HCT116 (cell line): ENCODE measurements around the gene NOS2. TPM values are rescaled to one million over a fixed set of nuclear protein-coding genes. Genes with fewer than 3 reads are reported as not detected.
"Not testable (repeated sequence)": the region's sequence is repeated elsewhere in the genome, so short reads cannot be mapped to it uniquely, and the experiment has no call there.

Experiments
- ATAC-seq: fragments of 200-7000 bp; cut with Tn5 transposase; 2 replicates; pipeline ENCODE4 v1.9.1; 2020; ENCODE audit warnings: mild to moderate bottlenecking, moderate library complexity
- BruUV-seq: library from RNA; stranded (reverse); fragments of 400-500 nt; replicated peaks from 2 replicates; lab custom pipeline; 2021; lab: Mats Ljungman, UMichigan
- CTCF ChIA-PET: fragments of 300-600 bp; sonication (Branson Sonifier 250); formaldehyde crosslinking; loops from one replicate; lab custom pipeline; 2021; ENCODE audit warnings: antibody characterized with exemption; lab: Charles Lee
- POLR2A ChIA-PET: fragments of 300-600, 350-600 bp; sonication (Branson Sonifier 250); formaldehyde crosslinking; loops from one replicate; lab custom pipeline; 2021; ENCODE audit warnings: antibody characterized with exemption; lab: Charles Lee
- RAD21 ChIA-PET, 2 experiments: fragments of 300-600 bp; sonication (Branson Sonifier 250); formaldehyde crosslinking; loops; one replicate each; lab custom pipeline; 2023; ENCODE audit warnings: low total read pairs in 2 of 2; ENCODE audit not compliant: uncharacterized antibody in 2 of 2, unreplicated experiment in 2 of 2, low non-redundant PET in 1 of 2; lab: Charles Lee
- DNase-seq: peaks from one replicate; pipeline ENCODE4 v3.0.0-alpha.2; 2010; ENCODE audit warnings: low read depth, low spot score
- H2AFZ ChIP-seq: fragments of 200-600 bp; shearing (Covaris generic), sonication (generic); 2 replicates; pipeline ENCODE4 v1.6.1; 2017; ENCODE audit warnings: low read depth, mixed run types, mixed read lengths, antibody characterized with exemption, low read length; ENCODE audit not compliant: poor library complexity, severe bottlenecking
- H3K27ac ChIP-seq: 2 replicates; pipeline ENCODE4 v1.5.1; 2012; ENCODE audit warnings: low read depth, low read length
- H3K27me3 ChIP-seq: fragments of 200-600 bp; sonication (generic); 2 replicates; pipeline ENCODE4 v1.6.1; 2016; ENCODE audit warnings: mixed run types, low read length, mixed read lengths; ENCODE audit not compliant: insufficient read depth
- H3K36me3 ChIP-seq, 2 experiments: fragments of 200-500 bp in 1 of 2; fragments of 200-600 bp in 1 of 2; sonication (Bioruptor generic) in 1 of 2; sonication (generic) in 1 of 2; 2 replicates each; pipeline versions ENCODE4 v1.5.1 to v1.6.1; 2014 to 2016; ENCODE audit warnings: low read length in 2 of 2, inconsistent platforms in 1 of 2, mixed read lengths in 1 of 2, mixed run types in 1 of 2; ENCODE audit not compliant: insufficient read depth in 2 of 2, control insufficient read depth in 1 of 2
- H3K4me1 ChIP-seq, 2 experiments: fragments of 200-600 bp in 1 of 2; sonication (generic) in 1 of 2; 2 replicates each; pipeline versions ENCODE4 v1.5.1 to v1.6.1; 2012 to 2017; ENCODE audit warnings: low read length in 2 of 2, inconsistent platforms in 1 of 2, mild to moderate bottlenecking in 1 of 2, mixed read lengths in 1 of 2, mixed run types in 1 of 2, moderate library complexity in 1 of 2; ENCODE audit not compliant: insufficient read depth in 2 of 2, control insufficient read depth in 1 of 2
- H3K4me2 ChIP-seq: fragments of 200-600 bp; sonication (generic); 2 replicates; pipeline ENCODE4 v1.6.1; 2017; ENCODE audit warnings: mixed run types, low read length, mixed read lengths
- H3K4me3 ChIP-seq, 2 experiments: fragments of 200-600 bp in 1 of 2; sonication (generic) in 1 of 2; replicated peaks in 1 of 2; 2 replicates each; pipeline ENCODE4 v1.5.1; 2011 to 2016; ENCODE audit warnings: low read length in 2 of 2, control low read depth in 1 of 2, low read depth in 1 of 2, mild to moderate bottlenecking in 1 of 2, mixed read lengths in 1 of 2, mixed run types in 1 of 2
- H3K79me2 ChIP-seq: fragments of 200-600 bp; sonication (generic); 2 replicates; pipeline ENCODE4 v1.6.1; 2017; ENCODE audit warnings: mild to moderate bottlenecking, mixed run types, low read length, moderate library complexity, mixed read lengths; ENCODE audit not compliant: insufficient read depth
- H3K9ac ChIP-seq: fragments of 200-600 bp; sonication (generic); 2 replicates; pipeline ENCODE4 v1.6.1; 2016; ENCODE audit warnings: low read length, mixed read lengths
- H3K9me2 ChIP-seq: fragments of 200-600 bp; sonication (generic), shearing (Covaris generic); 2 replicates; pipeline ENCODE4 v1.6.1; 2017; ENCODE audit warnings: mixed run types, mild to moderate bottlenecking, moderate library complexity; ENCODE audit not compliant: insufficient read depth
- H3K9me3 ChIP-seq, 2 experiments: fragments of 200-500 bp in 1 of 2; fragments of 200-600 bp in 1 of 2; sonication (Bioruptor generic) in 1 of 2; sonication (generic) in 1 of 2; 2 replicates each; pipeline ENCODE4 v1.6.1; 2014 to 2017; ENCODE audit warnings: low read length in 2 of 2, mixed read lengths in 2 of 2, inconsistent platforms in 1 of 2, low read depth in 1 of 2, mild to moderate bottlenecking in 1 of 2, mixed run types in 1 of 2, moderate library complexity in 1 of 2; ENCODE audit not compliant: control insufficient read depth in 1 of 2, insufficient read depth in 1 of 2
- H4K20me1 ChIP-seq: fragments of 200-600 bp; sonication (generic), shearing (Covaris generic); 2 replicates; pipeline ENCODE4 v1.6.1; 2017; ENCODE audit warnings: mixed run types, mild to moderate bottlenecking, moderate library complexity; ENCODE audit not compliant: insufficient read depth
- intact Hi-C: fragments of 100-400 bp; cut with micrococcal nuclease; formaldehyde crosslinking; loops from 2 replicates; pipeline ENCODE4 v1.10.0; 2022
- total RNA-seq: library from RNA; stranded (reverse); gene quantifications from one replicate; pipeline ENCODE4 v1.2.1, GENCODE V29; 2021; ENCODE audit not compliant: unreplicated experiment

Gene NOS2
- total RNA-seq, 1 experiment from 2014 or later: 0.07 TPM

GRCh38 chr17:27746320-27746719, 54.0 kb downstream of the NOS2 start:
- H3K4me3 ChIP-seq, H3K36me3 ChIP-seq, BruUV-seq, H3K27ac ChIP-seq, H3K4me1 ChIP-seq, H3K4me2 ChIP-seq, RAD21 ChIA-PET, DNase-seq, ATAC-seq, H3K9me3 ChIP-seq, H3K9me2 ChIP-seq, H2AFZ ChIP-seq, H4K20me1 ChIP-seq, H3K79me2 ChIP-seq, H3K27me3 ChIP-seq, H3K9ac ChIP-seq, POLR2A ChIA-PET, CTCF ChIA-PET: not testable (repeated sequence)
- intact Hi-C loops: loop anchor here (10.0 kb wide), 1 partner anchor 62 kb away; no protein-coding TSS in a partner anchor

GRCh38 chr17:27745207-27745830, 55.0 kb downstream of the NOS2 start:
- H3K9me3 ChIP-seq, H3K9me2 ChIP-seq, DNase-seq, H3K4me1 ChIP-seq, CTCF ChIA-PET, H3K27ac ChIP-seq, BruUV-seq, H4K20me1 ChIP-seq, H3K9ac ChIP-seq, ATAC-seq, H3K4me2 ChIP-seq, H3K27me3 ChIP-seq, RAD21 ChIA-PET, H3K4me3 ChIP-seq, H3K79me2 ChIP-seq, H2AFZ ChIP-seq, H3K36me3 ChIP-seq, POLR2A ChIA-PET: not testable (repeated sequence)
- intact Hi-C loops: loop anchor here (10.0 kb wide), 1 partner anchor 61 kb away; no protein-coding TSS in a partner anchor
